Measurements from ENCODE around the gene ANKMY1.

Gene ANKMY1

GRCh38 chr2:240435457-240435947 lies 122.3 kb downstream of the ANKMY1 start, which contains the start of gene GPC1:
TSS of gene GPC1 (plus strand) at chr2:240435663. CDS start at chr2:240435919, 256 bp downstream.
- Histone ChIP-seq H3K36me3 (ENCODE audit: control insufficient read depth in 2 of 2, insufficient read depth in 1 of 2, low read length in 2 of 2) (no peaks in the 10 kb centered on the region), H3K27ac (ENCODE audit: extremely low read depth, low read depth, low read length) (peak within 1 kb of the TSS; percentile 65; the same call in 1 of the 2 replicates), H3K9me3 (ENCODE audit: control insufficient read depth, insufficient read depth, low read depth, low read length) (no peaks in the 10 kb centered on the region), H3K4me3 (ENCODE audit: low read depth, low read length) (peak within 1 kb of the TSS; percentile 60), H3K4me1 (ENCODE audit: control insufficient read depth, insufficient read depth, low read length) (peaks cover 4% of the 10 kb centered on the region; the same call in 1 of the 2 replicates)
- ChIA-PET POLR2A (interaction anchor here (1.8 kb wide), 1 partner anchor 202 kb away, joined by 7 read pairs; no protein-coding TSS in a partner anchor), CTCF (interaction anchor here (0.6 to 2.0 kb wide), 3 partner anchors 203 to 372 kb away, joined by 3 to 9 read pairs (median 7); no protein-coding TSS in a partner anchor)
- TF ChIP-seq ZBTB17 (tag by site-specific recombination; IDR thresholded peaks at IDR 0.05) (no peak), ZNF324 (tag by site-specific recombination; IDR thresholded peaks at IDR 0.05) (no peak), ZNF624 (tag by site-specific recombination; IDR thresholded peaks at IDR 0.05) (no peak)

- Histone ChIP-seq H3K4me3 (ENCODE audit: low read depth, low read length) (peak overlapping the region; percentile 41), H3K9me3 (ENCODE audit: control insufficient read depth, insufficient read depth, low read depth, low read length) (no peaks in the 10 kb centered on the region), H3K27ac (ENCODE audit: extremely low read depth, low read depth, low read length) (peak overlapping the region; percentile 24; the same call in 1 of the 2 replicates), H3K36me3 (ENCODE audit: control insufficient read depth in 2 of 2, insufficient read depth in 1 of 2, low read length in 2 of 2) (no peaks in the 10 kb centered on the region), H3K4me1 (ENCODE audit: control insufficient read depth, insufficient read depth, low read length) (peaks cover 4% of the 10 kb centered on the region; the same call in 1 of the 2 replicates)
- ChIA-PET POLR2A (interaction anchor here (1.8 kb wide), 1 partner anchor 202 kb away, joined by 7 read pairs; no protein-coding TSS in a partner anchor), CTCF (interaction anchor here (0.6 to 2.0 kb wide), 2 partner anchors 285 to 371 kb away, joined by 3 to 7 read pairs; no protein-coding TSS in a partner anchor)
- TF ChIP-seq ZNF658 (tag by site-specific recombination; IDR thresholded peaks at IDR 0.05) (no peak), TCF7L2 (IDR thresholded peaks at IDR 0.05; ENCODE audit: borderline replicate concordance, low read depth, low read length) (no peak), IKZF3 (tag by site-specific recombination; IDR thresholded peaks at IDR 0.05) (0 out of 2 replicates have a peak, but pooled peaks have one; percentile 36), ZNF37A (tag by site-specific recombination; IDR thresholded peaks at IDR 0.05) (no peak), HOXA7 (CRISPR knock-in tag; IDR thresholded peaks at IDR 0.05; ENCODE audit: borderline replicate concordance) (no peak), ZNF112 (tag by site-specific recombination; IDR thresholded peaks at IDR 0.05) (no peak), ZIC2 (tag by site-specific recombination; IDR thresholded peaks at IDR 0.05) (peak; percentile 45), HOXD13 (CRISPR knock-in tag; IDR thresholded peaks at IDR 0.05; ENCODE audit: borderline replicate concordance) (no peak), ZNF398 (tag by site-specific recombination; IDR thresholded peaks at IDR 0.05) (peak; percentile 37; the same call in 1 of the 2 replicates), ZEB2 (tag by site-specific recombination; IDR thresholded peaks at IDR 0.05) (no peak), SETDB1 (IDR thresholded peaks at IDR 0.05; ENCODE audit: insufficient read length, low read length) (no peak), BCL6B (tag by site-specific recombination; IDR thresholded peaks at IDR 0.05) (no peak), PATZ1 (tag by site-specific recombination; IDR thresholded peaks at IDR 0.05) (0 out of 2 replicates have a peak, but pooled peaks have one; percentile 36), ZBTB49 (tag by site-specific recombination; IDR thresholded peaks at IDR 0.05; ENCODE audit: low read depth) (no peak), ZNF513 (tag by site-specific recombination; IDR thresholded peaks at IDR 0.05) (no peak), ZNF624 (tag by site-specific recombination; IDR thresholded peaks at IDR 0.05) (no peak), ZNF701 (tag by site-specific recombination; IDR thresholded peaks at IDR 0.05) (no peak), MEIS1 (CRISPR knock-in tag; IDR thresholded peaks at IDR 0.05; ENCODE audit: borderline replicate concordance) (no peak), GLIS2 (tag by site-specific recombination; IDR thresholded peaks at IDR 0.05) (peak; percentile 35; the same call in 1 of the 2 replicates), ZNF302 (tag by site-specific recombination; IDR thresholded peaks at IDR 0.05; ENCODE audit: low read depth) (no peak), ZNF426 (tag by site-specific recombination; IDR thresholded peaks at IDR 0.05) (no peak), ZNF394 (tag by site-specific recombination; IDR thresholded peaks at IDR 0.05; ENCODE audit: borderline replicate concordance) (no peak)
Observed at GRCh38 chr2:240434728-240435456, 122.9 kb downstream of the ANKMY1 start.

All from HEK293 (cell line).